ENCODE data around the gene IL4.

DNA sequence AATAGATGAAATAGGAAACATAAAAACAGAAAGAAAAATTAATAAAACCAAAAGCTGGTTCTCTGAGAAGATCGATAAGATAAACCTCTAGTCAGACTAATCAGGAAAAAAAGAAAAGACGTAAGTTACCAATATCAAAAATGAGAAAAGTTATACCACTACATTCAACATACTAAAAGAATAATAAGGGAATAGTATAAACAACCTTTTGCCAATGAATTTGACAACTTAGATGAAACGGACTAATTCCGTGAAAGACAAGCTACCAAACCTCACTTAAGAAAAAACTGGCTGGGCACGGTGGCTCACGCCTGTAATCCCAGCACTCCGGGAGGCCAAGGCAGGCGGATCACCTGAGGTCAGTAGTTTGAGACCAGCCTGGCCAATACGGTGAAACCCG is 56.1 kb downstream of the IL4 start:
- TF ChIP-seq POLR2A (IDR thresholded peaks at IDR 0.05; ENCODE audit: low read depth, low read length), result no peak
- no peak for TF ChIP-seq TAF1 (IDR thresholded peaks at IDR 0.05; ENCODE audit: borderline replicate concordance, low read depth, low read length)

Measured in GM12892 (cell line).